ENCODE results near the gene RNF208.

The RNF208 gene

GRCh38 chr9:137252555-137253506 is 30.8 kb upstream of the RNF208 start:
- DNase-seq (ENCODE audit: low read depth), result no peak
- TF ChIP-seq CTCF (IDR thresholded peaks at IDR 0.05; ENCODE audit: insufficient read depth, low read depth, low read length, missing control alignments), result no peak
- no peak overlapping the region for H3K4me3 ChIP-seq (ENCODE audit: low read depth, low read length)

GRCh38 chr9:137251490-137252268 is 29.6 kb upstream of the RNF208 start:
- H3K4me3 ChIP-seq (ENCODE audit: low read depth, low read length), result no peak overlapping the region
- TF ChIP-seq CTCF (IDR thresholded peaks at IDR 0.05; ENCODE audit: insufficient read depth, low read depth, low read length, missing control alignments), result no peak
- DNase-seq (ENCODE audit: low read depth), result no peak

- DNase-seq (ENCODE audit: low read depth), result no peak
- TF ChIP-seq CTCF (IDR thresholded peaks at IDR 0.05; ENCODE audit: insufficient read depth, low read depth, low read length, missing control alignments), result no peak
Observed at GRCh38 chr9:137251194-137251461, 29.1 kb upstream of the RNF208 start, which contains the start of gene STPG3. Gene STPG3 (plus strand): TSS chr9:137251286. CDS start chr9:137251287, 1 bp downstream.

GRCh38 chr9:137250329-137251193 is 28.5 kb upstream of the RNF208 start:
- no peak overlapping the region for H3K4me3 ChIP-seq (ENCODE audit: low read depth, low read length)
- TF ChIP-seq CTCF (IDR thresholded peaks at IDR 0.05; ENCODE audit: insufficient read depth, low read depth, low read length, missing control alignments), result no peak
- no peak for DNase-seq (ENCODE audit: low read depth)

More at GRCh38 chr9:137251194-137251461, 29.1 kb upstream of the RNF208 start, which contains the start of gene STPG3:
- H3K4me3 ChIP-seq (ENCODE audit: low read depth, low read length), result no peak within 1 kb of the TSS

GRCh38 chr9:137247916-137248175 is 25.8 kb upstream of the RNF208 start:
- H3K4me3 ChIP-seq (ENCODE audit: low read depth, low read length), result no peak overlapping the region
- no peak for TF ChIP-seq CTCF (IDR thresholded peaks at IDR 0.05; ENCODE audit: insufficient read depth, low read depth, low read length, missing control alignments)
- DNase-seq (ENCODE audit: low read depth), result no peak

GRCh38 chr9:137247135-137247915 is 25.3 kb upstream of the RNF208 start:
- TF ChIP-seq CTCF (IDR thresholded peaks at IDR 0.05; ENCODE audit: insufficient read depth, low read depth, low read length, missing control alignments), result no peak
- no peak for DNase-seq (ENCODE audit: low read depth)

More at GRCh38 chr9:137247135-137247915, 25.3 kb upstream of the RNF208 start:
- no peak overlapping the region for H3K4me3 ChIP-seq (ENCODE audit: low read depth, low read length)
